GM13976 (cell line): ENCODE data around the gene RGS12.

Experiments
- DNase-seq: peaks from one replicate; pipeline ENCODE4 v3.0.0; 2012; ENCODE audit warnings: low spot score
- in situ Hi-C: fragments of 300-500 bp; cut with MboI; formaldehyde crosslinking; loops from one replicate; pipeline ENCODE4 v1.12.0; 2022; ENCODE audit warnings: low sequenced_read_pairs, mixed read lengths, inconsistent platforms; ENCODE audit not compliant: unreplicated experiment
- TF ChIP-seq, protein P1 (sequence below): IDR thresholded peaks from 2 replicates; pipeline ENCODE4 v1.5.1; 2012; ENCODE audit warnings: borderline replicate concordance, mild to moderate bottlenecking; ENCODE audit not compliant: insufficient read depth; ENCODE audit errors: extremely low read depth, missing control alignments, control extremely low read depth

Gene RGS12

GRCh38 chr4:3250956-3251690 lies 41.7 kb upstream of the RGS12 start:
- TF ChIP-seq, protein P1, sequence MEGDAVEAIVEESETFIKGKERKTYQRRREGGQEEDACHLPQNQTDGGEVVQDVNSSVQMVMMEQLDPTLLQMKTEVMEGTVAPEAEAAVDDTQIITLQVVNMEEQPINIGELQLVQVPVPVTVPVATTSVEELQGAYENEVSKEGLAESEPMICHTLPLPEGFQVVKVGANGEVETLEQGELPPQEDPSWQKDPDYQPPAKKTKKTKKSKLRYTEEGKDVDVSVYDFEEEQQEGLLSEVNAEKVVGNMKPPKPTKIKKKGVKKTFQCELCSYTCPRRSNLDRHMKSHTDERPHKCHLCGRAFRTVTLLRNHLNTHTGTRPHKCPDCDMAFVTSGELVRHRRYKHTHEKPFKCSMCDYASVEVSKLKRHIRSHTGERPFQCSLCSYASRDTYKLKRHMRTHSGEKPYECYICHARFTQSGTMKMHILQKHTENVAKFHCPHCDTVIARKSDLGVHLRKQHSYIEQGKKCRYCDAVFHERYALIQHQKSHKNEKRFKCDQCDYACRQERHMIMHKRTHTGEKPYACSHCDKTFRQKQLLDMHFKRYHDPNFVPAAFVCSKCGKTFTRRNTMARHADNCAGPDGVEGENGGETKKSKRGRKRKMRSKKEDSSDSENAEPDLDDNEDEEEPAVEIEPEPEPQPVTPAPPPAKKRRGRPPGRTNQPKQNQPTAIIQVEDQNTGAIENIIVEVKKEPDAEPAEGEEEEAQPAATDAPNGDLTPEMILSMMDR: no peak
- in situ Hi-C loops: no loop called here
- no peak for DNase-seq

DNA sequence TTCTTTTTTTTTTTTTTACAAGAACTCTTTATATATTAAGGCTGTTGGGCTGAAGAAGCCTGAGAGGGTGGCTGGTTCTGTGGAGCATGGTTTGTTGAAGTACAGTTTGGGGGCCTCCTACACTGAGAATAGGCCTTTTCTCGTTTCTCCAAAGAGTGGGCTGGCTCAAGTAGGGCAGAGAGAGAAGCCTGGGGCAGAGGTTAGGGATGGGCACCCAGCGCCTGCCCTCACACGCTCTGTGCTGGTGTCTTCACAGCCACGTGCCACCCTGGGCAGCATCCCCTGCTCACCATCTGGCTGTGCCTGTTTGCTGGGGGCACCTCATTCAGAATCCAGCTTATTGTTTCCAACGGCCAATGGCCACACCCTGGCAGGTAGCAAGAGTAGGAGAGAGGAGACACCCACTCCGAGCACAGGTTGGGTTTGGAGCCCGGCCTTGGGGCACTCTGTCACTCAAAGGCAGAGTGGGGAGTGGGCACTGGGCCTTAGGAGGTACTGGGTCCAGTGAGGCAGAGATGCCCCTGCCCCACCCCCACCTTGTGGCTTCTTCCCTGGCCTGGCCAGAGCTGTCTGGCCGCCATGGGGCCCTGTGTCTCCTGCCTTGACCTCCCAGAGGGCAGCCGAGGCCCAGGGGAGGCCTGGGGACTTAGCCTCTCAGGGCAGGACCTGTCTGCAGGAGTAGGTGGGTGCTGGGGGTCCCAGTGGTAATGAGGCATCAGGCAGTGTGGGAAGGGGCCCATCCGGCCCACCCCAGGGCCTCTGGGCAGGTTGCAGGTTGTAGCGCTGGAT lies 40.9 kb upstream of the RGS12 start:
- in situ Hi-C loops: no loop called here
- no peak for DNase-seq
- TF ChIP-seq, protein P1: no peak

- no peak for DNase-seq
- in situ Hi-C loops: no loop called here
- TF ChIP-seq, protein P1: no peak
These were observed 40.4 kb upstream of the RGS12 start for GRCh38 chr4:3252480-3252828.

DNA sequence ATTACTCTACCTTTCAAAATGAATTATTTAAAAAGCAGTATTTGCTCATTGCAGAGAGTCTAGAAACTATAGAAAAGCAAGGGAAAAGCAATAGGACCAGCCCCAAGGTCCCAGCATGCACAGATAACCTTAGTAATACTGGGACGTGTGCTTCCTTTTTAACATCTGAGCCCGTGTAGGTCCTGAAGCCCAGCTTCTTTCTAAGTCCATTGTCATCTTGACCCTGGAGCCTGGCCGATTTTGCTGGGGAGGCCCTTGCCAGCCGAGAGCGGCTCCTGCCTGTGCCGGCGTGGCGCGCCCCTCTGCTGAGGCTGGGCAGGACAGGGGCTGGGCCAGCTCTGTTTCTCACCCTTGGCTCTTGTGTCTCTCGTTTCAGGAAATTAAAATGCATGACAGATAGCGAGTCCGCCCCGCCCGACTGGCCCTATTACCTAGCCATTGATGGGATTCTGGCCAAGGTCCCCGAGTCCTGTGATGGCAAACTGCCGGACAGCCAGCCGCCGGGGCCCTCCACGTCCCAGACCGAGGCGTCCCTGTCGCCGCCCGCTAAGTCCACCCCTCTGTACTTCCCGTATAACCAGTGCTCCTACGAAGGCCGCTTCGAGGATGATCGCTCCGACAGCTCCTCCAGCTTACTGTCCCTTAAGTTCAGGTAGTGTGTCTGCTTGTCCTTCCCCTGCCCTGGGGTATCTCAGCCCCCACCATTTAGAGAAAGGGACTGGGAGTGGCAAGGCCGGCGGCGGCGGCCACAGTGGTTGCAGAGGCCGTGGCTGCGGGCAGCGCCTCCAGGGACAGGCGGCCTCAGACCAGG lies 39.8 kb upstream of the RGS12 start:
- in situ Hi-C loops: no loop called here
- DNase-seq: no peak
- TF ChIP-seq, protein P1: no peak

DNA sequence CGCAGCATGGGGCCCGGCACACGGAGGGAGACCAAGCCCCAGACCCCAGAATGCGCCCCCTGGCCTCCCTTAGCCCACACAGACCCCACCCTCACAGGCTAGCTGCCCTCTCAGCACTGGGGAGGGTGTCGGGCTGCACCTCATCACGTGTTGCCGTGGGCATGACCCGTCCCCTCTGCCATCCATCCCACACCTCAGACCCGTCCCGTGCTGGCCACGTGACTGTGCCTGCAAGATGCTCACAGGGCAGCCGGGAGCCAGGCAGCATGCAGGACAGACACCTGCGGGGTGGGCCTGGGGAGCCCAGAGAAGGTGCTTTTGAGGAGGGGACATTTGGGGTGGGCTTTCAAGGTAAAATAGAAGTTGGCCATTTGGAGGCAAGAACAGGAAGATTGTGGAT lies 39.0 kb upstream of the RGS12 start:
- TF ChIP-seq, protein P1: no peak
- in situ Hi-C loops: no loop called here

More for the DNA sequence above, 39.0 kb upstream of the RGS12 start:
- DNase-seq: no peak
